Left kidney (tissue), 8 donors: Measurements from ENCODE around the gene SCUBE1. TPM values are rescaled to one million over a fixed set of nuclear protein-coding genes. Genes with fewer than 3 reads are reported as not detected.
A peak's percentile ranks its signal among the peaks of the same experiment; 100 is the strongest.

ENCODE experiments used
- DNase-seq: peaks from one replicate; pipeline ENCODE4 v3.0.0-alpha.2; 2013
- long read RNA-seq, 8 donors: transcript quantifications; one replicate each; lab custom pipeline, GENCODE V29; 2026
- polyA plus RNA-seq: library from polyadenylated mRNA; unstranded; fragments of 120-200 nt; gene quantifications from one replicate; pipeline ENCODE4 v1.2.1, GENCODE V29; 2013; ENCODE audit not compliant: insufficient read length

The SCUBE1 gene
- 8.7 TPM for polyA plus RNA-seq
- long read RNA-seq, donor 1, partial matches to known transcripts, result 22 of 22 reads
- long read RNA-seq, donor 1, other reads (novel, unspliced or antisense), result 0 of 22 reads
- long read RNA-seq, donor 2, result 0 reads
- long read RNA-seq, donor 3, partial matches to known transcripts, result 7 of 7 reads
- long read RNA-seq, donor 3, other reads (novel, unspliced or antisense), result 0 of 7 reads
- long read RNA-seq, donor 4, result 0 reads
- long read RNA-seq, donor 5, result 0 reads
- long read RNA-seq, donor 6, result 0 reads
- long read RNA-seq, donor 7, partial matches to known transcripts, result 12 of 12 reads
- long read RNA-seq, donor 7, other reads (novel, unspliced or antisense), result 0 of 12 reads
- long read RNA-seq, donor 8, full-length matches to known transcripts, result 1 of 1 reads
- long read RNA-seq, donor 8, partial matches to known transcripts, result 0 of 1 reads
- long read RNA-seq, donor 8, other reads (novel, unspliced or antisense), result 0 of 1 reads

- DNase-seq, result peak; percentile 67
These were observed at the start of gene SCUBE1 for GRCh38 chr22:43343262-43343669. Gene SCUBE1 (minus strand): TSS chr22:43343372. CDS start chr22:43343261, 111 bp downstream.

- DNase-seq, result no peak
These were observed 49.3 kb upstream of the SCUBE1 start for GRCh38 chr22:43392385-43392989.

- DNase-seq, result no peak
These were observed 48.1 kb upstream of the SCUBE1 start for GRCh38 chr22:43391306-43391705.

GRCh38 chr22:43390872-43391271, 47.7 kb upstream of the SCUBE1 start:
- DNase-seq, result no peak

- no peak for DNase-seq
These were observed 47.0 kb upstream of the SCUBE1 start for GRCh38 chr22:43390166-43390565.

- no peak for DNase-seq
These were observed 46.2 kb upstream of the SCUBE1 start for GRCh38 chr22:43389227-43389836.

- peak; percentile 55 for DNase-seq
These were observed 45.3 kb upstream of the SCUBE1 start for GRCh38 chr22:43388420-43388851.

- no peak for DNase-seq
These were observed 44.6 kb upstream of the SCUBE1 start for GRCh38 chr22:43387815-43388214.

- DNase-seq, result peak; percentile 79
These were observed 42.8 kb upstream of the SCUBE1 start for GRCh38 chr22:43385770-43386641.

- no peak for DNase-seq
These were observed 41.7 kb upstream of the SCUBE1 start for GRCh38 chr22:43384863-43385262.

GRCh38 chr22:43381693-43382092, 38.5 kb upstream of the SCUBE1 start:
- no peak for DNase-seq

GRCh38 chr22:43377896-43378704, 34.9 kb upstream of the SCUBE1 start:
- DNase-seq, result peak; percentile 60

- no peak for DNase-seq
These were observed 34.4 kb upstream of the SCUBE1 start for GRCh38 chr22:43377548-43377895.

- peak; percentile 27 for DNase-seq
These were observed 33.8 kb upstream of the SCUBE1 start for GRCh38 chr22:43376765-43377547.

GRCh38 chr22:43375951-43376455, 32.8 kb upstream of the SCUBE1 start:
- no peak for DNase-seq

GRCh38 chr22:43370036-43370435, 26.9 kb upstream of the SCUBE1 start:
- DNase-seq, result no peak

- DNase-seq, result no peak
These were observed 22.7 kb upstream of the SCUBE1 start for GRCh38 chr22:43365715-43366440.

- no peak for DNase-seq
These were observed 20.9 kb upstream of the SCUBE1 start for GRCh38 chr22:43364169-43364435.

GRCh38 chr22:43363315-43364168, 20.4 kb upstream of the SCUBE1 start:
- no peak for DNase-seq
